ENCODE results near the gene BTRC. TPM values are rescaled to one million over a fixed set of nuclear protein-coding genes. Genes with fewer than 3 reads are reported as not detected.
"Not testable (repeated sequence)": the region's sequence is repeated elsewhere in the genome, so short reads cannot be mapped to it uniquely, and the experiment has no call there.

BTRC gene
- total RNA-seq, 1 donor from 2014 or later = 12.1 TPM

DNA sequence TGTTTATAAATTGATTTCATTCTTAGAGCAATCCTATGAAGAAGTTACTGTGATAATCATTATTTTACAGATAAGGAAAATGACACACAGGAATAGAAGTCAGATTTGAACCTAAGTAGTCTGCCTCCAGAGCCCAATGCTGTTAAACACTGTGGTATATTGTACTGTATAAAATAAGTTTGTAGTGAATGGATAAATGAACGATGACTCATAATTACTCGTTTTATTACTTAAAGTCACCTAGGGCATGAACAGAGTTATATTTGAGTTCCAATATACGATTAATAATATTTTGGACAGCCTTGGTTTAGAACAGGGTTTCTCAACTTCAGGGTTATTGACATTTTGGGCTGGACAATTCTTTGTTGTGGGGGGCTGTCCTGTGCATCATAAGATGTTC is 7.8 kb upstream of the BTRC start:
- no peak for DNase-seq

DNA sequence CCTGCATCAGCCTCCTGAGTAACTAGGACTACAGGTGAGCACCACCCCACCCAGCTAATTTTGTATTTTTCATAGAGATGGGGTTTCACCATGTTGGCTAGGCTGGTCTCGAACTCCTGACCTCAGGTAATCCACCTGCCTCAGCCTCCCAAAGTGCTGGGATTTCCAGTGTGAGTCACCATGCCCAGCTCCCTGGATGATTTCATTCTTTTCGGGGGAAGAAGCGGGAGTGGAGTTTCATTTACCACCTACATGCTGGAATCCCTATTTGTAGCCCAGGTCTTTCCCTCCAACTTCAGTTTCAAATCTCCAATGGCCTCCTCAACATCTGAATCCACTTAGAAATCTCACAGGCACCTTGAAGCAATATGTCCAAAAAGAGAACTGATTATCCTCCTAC is 2.9 kb upstream of the BTRC start:
- no peak for DNase-seq

DNA sequence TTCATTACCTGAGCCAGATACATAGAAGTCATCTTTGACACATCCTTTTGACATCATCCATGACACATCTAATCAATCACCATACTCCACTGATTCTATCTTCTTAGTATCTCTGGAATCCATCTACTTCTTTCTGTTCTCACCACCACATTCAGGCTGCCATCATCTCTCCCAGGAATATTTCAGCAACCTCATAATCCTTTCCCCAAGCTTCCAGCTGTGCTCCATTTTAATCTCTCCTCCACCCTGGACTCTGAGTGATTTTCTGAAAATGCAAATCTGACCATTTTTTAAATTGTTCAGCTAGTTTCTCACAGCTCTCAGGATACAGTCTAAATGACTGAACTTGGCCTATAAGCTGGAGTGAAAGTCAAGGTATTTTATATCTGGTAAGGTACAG is 2.5 kb upstream of the BTRC start:
- no peak for DNase-seq

DNA sequence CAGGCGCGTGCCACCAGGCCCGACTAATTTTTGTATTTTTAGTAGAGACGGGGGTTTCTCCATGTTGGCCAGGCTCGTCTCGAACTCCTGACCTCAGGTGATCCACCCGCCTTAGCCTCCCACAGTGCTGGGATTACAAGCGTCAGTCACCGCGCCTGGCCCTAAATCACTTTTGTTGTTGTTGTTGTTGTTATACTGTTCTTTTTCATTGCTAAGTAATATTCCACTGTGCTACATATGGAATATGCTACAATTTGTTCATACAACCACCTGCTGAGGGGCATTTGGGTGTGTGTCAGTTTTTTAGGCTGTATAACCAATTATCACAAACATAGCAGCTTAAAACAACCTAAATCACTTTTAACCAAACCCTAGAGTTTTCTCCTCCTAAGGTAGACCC is 1.1 kb upstream of the BTRC start:
- DNase-seq = not testable (repeated sequence)

DNA sequence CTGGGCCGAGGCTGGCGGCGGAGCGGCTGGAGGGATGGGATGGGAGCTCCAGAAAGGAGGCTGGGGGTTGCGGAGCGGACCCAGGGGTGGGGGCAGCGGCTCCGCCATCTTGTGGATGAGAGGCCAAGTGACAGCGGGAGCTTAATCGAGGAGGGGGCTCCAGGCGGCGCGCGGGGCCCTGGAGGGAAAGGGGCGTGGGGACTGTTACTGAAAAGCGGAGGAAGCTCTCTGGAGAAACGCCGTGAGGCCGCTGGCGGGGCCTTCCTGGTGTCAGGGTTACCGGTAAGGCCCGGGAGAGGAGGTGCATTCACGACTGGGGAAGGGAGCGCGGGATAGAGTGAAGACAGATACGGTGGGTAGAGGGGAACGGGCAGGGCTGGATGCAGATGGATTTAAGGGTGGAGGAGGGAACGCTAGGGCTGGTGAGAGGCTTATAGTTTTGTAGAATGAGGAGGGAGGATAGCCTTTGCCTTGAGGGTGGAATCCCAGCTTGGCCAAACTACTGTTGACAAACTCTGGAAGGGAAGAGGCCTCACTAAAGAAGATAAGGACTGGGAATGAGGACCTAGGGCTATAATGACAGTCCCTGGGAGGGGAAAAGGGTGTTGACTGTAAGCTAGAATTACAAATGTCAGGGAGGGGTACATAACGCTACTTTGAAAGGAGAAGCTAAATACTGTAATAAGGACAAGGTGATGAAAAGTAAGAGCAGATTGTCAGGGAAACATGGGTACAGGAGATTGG is 535 bp downstream of the BTRC start:
- DNase-seq = peak; percentile 68

DNA sequence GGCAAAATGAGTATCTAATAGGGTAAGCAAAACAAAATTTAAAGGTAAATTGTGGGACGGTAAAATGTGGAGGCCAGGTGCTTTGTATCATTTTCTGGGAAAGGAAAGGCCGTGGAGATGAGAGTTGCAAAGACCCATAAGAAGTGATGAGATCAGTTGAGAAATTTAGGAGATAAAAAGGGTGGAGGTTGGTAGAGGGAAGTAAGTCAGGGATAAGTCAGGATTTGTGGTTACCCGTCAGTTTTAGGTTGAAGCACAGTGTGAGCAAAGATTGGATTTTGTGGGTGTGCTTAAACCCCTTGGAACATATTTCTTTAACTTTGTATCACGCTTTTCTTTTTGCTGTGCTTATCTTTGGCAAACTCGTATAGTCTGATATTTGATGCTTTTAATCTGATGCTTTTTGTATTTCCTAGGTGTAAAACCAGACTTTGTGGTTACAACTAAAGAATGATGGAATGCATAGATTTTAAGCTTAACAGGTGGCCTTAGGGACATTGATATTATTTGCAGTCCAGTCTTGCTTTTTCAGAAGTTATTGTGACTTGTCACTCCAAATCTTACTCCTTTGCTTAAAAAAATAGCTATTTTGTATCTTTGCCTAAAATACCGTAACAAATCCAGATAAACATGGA is 1.2 kb downstream of the BTRC start:
- DNase-seq = no peak

DNA sequence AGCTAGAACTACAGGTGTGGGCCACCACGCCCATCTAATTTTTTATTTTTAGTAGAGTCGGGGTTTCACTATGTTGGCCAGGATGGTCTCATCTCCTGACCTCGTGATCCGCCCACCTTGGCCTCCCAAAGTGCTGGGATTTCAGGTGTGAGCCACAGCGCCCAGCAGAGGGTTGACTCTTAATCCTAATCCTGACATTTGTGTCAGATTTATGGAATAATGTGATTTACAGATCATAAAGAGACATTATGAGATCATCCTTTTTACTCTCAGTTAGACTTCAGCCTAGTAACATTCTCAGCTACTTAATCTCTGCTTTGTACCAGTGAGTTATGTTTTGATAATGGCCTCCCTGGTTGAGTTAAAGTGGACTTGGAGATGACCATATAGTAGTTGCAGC is 2.2 kb downstream of the BTRC start:
- no peak for DNase-seq

DNA sequence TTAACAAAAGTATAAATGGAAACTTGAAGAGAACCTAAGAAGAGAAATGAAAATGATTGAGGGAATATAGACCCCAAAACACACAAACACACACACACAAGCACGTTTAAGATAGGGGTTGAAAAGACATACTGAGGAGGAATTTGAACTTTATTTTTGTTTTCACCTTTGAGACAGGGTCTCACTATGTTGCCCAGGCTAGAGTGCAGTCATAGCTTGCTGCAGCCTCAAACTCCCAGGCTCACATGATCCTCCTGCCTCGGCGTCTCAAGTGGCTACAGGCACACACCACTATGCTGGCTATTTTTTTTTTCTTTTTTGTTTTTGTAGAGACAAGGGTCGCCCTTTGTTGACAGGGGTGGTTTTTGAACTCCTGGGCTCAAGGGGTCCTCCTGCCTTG is 4.0 kb downstream of the BTRC start:
- DNase-seq = no peak

DNA sequence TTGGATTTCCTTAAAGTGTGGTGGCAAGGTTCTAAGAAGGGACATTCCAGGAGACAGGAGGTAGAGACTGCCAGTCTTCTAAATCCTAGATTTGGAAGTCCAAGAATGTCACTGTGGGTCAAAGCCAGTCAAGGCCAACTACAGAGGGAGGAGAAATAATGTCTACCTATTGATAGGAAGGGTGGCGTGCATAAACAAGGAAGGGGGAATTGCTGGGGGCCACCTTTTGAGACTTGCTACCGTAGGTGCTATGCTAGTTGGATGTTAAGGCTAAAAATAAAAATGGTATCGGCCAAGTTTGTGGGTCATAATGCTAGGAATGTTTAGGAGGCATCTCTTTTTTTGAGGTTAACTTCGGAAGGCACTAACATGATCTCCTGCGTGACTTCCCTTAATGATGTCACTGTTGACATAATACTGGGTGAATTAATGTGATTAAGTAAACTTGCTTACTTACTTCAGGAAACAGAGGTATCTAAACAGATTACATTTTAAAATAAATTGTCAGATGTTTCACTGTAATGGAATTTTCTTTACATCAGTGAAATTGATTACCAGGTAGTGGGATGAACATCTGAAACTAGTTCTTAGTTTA is 4.8 kb downstream of the BTRC start:
- no peak for DNase-seq

DNA sequence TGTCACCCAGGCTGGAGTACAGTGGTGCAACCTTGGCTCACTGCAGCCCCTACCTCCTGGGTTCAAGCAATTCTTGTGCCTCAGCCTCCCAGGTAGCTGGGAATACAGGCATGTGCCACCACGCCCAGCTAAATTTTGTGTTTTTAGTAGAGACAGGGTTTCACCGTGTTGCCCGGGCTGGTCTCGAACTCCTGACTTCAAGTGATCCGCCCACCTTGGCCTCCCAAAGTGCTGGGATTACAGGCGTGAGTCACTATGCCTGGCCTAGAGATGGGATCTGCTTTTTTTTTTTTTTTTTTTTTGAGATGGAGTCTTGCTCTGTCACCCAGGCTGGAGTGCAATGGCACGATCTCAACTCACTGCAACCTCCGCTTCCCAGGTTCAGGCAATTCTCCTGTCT is 6.1 kb downstream of the BTRC start:
- DNase-seq = not testable (repeated sequence)

DNA sequence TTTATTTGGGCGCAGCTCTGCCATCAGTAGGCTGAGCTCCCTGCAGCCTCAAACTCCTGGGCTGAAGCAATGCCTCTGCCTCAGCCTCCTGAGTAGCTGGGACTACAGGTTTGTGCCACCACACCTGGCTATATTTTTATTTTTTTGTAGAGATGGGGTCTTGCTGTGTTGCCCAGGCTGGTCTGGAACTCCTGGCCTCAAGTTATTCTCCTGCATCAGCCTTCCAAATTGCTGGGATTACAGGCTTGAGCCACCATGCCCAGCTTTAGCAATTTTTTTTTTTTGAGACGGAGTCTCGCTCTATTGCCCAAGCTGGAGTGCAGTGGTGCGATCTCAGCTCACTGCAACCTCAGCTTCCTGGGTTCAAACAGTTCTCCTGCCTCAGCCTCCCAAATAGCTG is 6.9 kb downstream of the BTRC start:
- not testable (repeated sequence) for DNase-seq

DNA sequence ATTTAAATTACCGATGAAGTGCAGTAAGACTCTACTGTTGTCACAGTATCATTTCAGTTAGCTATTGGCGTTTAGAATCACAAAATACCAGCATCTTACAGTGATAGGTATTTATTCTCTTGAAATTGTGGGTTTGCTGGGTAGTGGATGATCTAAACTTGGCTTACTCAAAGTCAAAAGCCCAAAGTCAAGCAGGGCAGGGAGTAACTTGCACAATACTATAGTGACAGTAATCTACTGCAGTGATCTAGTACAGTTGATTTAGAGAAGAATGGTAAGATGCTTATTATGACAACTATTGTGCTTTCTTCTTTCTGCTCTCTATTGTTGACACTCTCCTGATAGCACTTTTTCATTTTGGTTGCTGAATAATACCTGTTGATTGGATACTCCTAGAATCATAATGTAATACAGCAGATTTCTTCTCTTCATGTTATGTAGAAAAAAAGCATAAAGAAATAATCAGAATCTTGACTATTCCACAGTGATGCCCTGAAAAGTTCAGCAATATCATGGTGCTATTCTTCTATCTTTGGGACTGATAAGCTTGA is 10.0 kb downstream of the BTRC start:
- DNase-seq = no peak

DNA sequence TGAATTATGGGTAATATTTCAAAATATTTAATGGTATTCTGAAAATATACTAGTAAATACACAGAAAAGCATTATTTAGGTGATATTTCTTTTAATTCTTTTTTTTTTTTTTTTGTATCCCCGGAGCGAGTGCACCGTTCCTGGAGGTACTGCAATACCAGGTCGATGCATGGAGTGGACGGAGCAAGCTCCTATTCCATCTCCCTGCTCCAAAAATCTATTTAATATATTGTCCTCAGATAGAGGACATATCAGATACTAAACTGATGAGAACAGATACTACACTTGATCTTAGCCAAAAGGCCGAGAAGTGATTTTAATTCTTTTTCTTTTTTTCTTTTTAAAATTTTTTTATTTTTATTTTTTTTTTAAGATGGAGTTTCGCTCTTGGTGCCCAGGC is 10.8 kb downstream of the BTRC start:
- no peak for DNase-seq

DNA sequence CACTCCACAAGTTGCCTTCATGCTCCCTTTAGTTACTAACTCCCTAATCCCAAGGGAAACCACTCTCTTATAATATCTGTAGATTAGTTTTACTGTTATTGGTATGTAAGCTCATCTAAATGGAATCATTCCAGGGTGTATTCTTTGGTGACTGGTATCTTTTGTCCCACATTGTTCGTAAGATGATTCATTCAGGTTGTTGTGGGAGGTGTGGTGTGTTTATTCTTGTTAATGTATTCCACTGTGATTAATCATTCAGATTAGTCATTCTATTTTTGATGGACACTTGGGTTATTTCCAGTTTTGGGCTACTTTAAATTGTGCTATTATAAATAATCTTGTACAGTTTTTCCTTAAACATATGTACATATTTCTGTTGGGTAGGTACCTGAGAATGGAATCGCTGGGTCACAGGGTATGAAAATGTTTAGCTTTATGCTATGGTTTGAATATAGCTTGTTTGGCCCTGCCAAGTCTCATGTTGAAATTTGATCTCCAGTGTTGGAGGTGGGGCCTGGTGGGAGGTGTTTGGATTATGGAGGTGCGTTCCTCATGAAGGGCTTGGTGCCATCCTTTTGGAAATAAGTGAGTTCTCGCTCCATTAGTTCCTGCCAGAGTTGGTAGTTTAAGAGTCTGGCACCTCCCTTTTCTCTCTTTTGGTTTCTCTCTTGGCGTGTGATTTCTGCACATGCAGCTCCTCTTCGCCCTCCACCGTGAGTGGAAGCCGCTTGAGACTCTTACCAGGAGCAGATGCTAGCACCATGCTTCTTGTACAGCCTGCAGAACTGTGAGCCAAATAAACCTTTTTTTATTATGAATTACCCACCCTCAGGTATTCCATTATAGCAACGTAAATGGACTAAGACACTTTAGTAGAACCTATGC is 13.8 kb downstream of the BTRC start:
- no peak for DNase-seq

DNA sequence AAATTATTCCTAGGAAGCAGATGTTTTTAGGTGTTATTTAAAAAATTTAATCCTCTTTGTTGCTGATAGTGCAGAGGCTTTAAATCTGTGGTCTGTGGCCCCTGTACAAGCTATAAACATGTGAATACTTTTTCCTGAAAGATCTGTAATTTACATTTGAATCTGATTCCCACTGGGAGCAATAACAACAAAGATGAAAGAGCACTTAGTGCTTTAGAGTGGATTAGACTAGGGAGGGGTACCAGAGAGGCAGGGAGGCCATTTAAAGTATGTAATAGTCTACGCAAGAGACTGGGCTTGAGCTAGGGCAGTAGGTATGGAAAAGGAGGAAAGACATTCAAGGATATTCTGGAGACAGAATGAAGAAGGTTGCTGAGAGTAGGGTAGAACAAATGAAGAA is 19.1 kb downstream of the BTRC start:
- DNase-seq = no peak

DNA sequence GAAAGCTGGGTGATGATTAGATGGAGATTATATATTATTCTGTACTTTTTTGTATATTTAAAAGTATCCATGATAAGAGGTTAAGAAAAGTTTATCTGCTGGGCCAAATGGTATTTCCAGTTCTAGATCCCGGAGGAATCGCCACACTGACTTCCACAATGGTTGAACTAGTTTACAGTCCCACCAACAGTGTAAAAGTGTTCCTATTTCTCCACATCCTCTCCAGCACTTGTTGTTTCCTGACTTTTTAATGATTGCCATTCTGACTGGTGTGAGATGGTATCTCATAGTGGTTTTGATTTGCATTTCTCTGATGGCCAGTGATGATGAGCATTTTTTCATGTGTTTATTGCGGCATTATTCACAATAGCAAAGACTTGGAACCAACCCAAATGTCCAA is 20.0 kb downstream of the BTRC start:
- DNase-seq = not testable (repeated sequence)

DNA sequence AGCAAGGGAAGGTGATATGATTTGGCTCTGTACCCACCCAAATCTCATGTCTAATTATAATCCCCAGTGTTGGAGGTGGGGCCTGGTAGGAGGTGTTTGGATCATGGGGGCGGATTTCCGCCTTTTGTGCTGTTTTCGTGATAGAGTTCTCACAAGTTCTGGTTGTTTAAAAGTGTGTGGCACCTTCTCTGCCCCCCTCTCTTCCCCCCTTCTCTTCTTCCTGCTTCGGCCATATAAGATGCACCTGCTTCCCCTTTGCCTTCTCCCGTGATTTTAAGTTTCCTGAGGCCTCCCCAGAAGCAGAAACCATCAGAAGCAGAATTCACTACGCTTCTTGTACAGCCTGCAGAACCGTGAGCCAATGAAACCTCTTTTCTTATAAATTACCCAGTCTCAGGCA is 21.1 kb downstream of the BTRC start:
- no peak for DNase-seq

DNA sequence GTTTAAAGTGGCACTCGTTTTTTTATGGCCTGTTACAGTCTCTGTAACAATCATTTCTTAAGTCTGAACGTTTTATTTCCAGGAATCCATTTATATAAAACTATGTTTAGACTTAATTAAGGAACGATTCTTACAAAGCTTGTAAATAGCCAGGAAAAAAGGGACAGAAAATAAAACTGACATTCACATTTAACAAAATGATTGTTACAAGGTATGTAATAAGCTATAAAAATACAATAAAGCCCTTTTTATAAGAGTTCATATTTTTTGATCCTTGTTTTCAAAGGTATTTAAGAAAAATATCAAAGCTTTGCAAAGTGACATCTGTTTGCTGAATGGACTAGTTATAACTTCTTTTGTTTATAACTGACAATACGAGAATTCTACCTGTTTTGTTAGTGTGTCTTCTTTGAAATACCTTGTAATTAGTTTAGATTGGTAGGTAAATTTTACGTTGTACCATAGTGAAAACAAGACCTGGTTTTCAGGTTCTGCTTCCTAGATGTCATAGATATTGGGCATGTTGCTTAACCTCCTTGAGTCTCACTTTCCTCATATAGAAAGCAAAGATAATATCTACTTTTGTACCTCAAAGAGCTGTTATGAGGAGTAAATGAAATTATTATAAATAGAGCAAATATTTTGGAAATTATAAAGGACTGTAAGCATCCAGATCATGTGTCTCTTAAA is 25.8 kb downstream of the BTRC start:
- no peak for DNase-seq

DNA sequence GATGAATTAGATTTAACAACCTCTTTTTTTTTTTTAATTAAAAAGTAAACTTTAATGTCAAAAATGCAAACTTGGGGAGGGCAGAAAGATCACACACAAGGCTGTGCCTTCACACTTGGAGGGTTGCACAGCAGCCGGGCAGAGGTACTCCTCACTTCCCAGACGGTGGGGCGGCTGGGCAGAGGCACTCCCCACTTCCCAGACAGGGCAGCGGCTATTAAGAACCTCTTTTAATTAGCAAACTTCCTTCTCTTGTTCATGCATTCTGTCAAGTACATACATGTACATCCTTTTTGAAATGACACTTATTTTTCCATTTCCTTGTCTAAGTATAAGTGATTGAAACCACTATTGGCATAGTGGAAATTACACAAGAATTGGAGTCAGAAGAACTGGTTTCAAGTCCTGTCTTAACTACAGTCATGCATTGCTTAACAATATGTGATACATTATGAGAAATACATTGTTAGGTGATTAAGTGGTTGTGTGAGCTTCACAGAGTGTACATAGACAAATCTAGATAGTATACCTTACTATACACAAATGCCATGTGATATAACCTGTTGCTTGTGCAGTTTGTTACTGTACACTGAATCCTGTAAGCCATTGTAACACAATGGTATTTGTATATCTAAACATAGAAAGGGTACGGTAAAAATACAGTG is 26.5 kb downstream of the BTRC start:
- no peak for DNase-seq

DNA sequence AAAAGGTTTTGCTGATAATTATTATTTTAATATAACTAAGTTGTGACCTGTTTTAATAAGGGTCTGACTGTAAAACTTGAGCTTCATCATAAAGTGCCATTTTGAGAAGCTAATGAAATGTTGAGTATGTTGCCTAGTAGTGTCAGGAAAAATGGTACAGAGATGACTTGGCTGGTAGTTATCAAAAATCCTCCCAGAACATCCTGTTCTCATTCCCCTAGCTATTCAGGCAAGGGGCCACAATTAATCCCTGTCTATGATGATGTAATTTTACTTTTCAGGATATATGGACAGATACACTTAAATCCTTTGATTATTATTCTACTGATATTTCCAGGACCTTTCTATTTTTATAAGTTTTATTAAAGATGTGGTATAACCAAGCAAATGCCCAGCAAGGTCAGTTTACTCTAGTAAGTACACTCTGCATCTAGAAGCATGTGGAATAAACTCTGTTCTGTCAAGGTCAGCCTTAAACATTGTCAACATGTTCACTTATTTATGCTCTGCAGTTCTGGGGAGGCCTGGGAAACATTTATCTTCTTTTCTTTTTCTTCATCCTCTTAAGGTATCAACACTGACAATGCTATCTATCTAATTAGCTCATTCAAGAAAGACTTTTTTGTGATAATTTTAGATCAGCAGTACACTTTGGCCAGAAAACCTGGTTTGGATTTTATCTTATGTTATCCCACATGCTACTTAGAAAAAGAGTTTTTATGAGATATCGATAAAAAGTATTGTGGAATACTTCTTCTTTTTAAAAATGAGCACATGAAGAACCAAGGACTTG is 32.1 kb downstream of the BTRC start:
- no peak for DNase-seq

Measured in skin of body (tissue), 2 donors.